GM13977 (cell line): Measurements from ENCODE around the gene ARHGAP24.
A peak's percentile ranks its signal among the peaks of the same experiment; 100 is the strongest.

Experiments used
- DNase-seq: peaks from one replicate; pipeline ENCODE4 v3.0.0; 2012; ENCODE audit warnings: low spot score
- CTCF ChIP-seq: IDR thresholded peaks from 2 replicates; pipeline ENCODE4 v1.5.1; 2012; ENCODE audit warnings: mild to moderate bottlenecking, control low read depth; ENCODE audit not compliant: insufficient read depth; ENCODE audit errors: extremely low read depth, missing control alignments
- in situ Hi-C: fragments of 300-500 bp; cut with MboI; formaldehyde crosslinking; loops from one replicate; pipeline ENCODE4 v1.12.0; 2022; ENCODE audit warnings: low sequenced_read_pairs, low pct_unique_long_range_greater_than_20kb, mixed read lengths, inconsistent platforms; ENCODE audit not compliant: unreplicated experiment

The ARHGAP24 gene

GRCh38 chr4:86034616-86035015 lies 559.7 kb downstream of the ARHGAP24 start:
- TF ChIP-seq CTCF: no peak
- in situ Hi-C loops: no loop called here
- DNase-seq: no peak

GRCh38 chr4:86035688-86036087 lies 560.7 kb downstream of the ARHGAP24 start:
- no peak for TF ChIP-seq CTCF
- in situ Hi-C loops: no loop called here
- no peak for DNase-seq

- in situ Hi-C loops: no loop called here
- no peak for TF ChIP-seq CTCF
- no peak for DNase-seq
Observed at GRCh38 chr4:86036736-86037135, 561.8 kb downstream of the ARHGAP24 start.

- in situ Hi-C loops: no loop called here
- TF ChIP-seq CTCF: no peak
- no peak for DNase-seq
Observed at GRCh38 chr4:86038037-86038436, 563.1 kb downstream of the ARHGAP24 start.

- no peak for DNase-seq
- in situ Hi-C loops: no loop called here
- TF ChIP-seq CTCF: peak; percentile 73
Observed at GRCh38 chr4:86043755-86044592, 569.0 kb downstream of the ARHGAP24 start.

- no peak for DNase-seq
- in situ Hi-C loops: no loop called here
- no peak for TF ChIP-seq CTCF
Observed at GRCh38 chr4:86044593-86044985, 569.6 kb downstream of the ARHGAP24 start.

- DNase-seq: no peak
- in situ Hi-C loops: no loop called here
- no peak for TF ChIP-seq CTCF
Observed at GRCh38 chr4:86048426-86048825, 573.5 kb downstream of the ARHGAP24 start.
